ENCODE data around the gene CYP4F3.

DNA sequence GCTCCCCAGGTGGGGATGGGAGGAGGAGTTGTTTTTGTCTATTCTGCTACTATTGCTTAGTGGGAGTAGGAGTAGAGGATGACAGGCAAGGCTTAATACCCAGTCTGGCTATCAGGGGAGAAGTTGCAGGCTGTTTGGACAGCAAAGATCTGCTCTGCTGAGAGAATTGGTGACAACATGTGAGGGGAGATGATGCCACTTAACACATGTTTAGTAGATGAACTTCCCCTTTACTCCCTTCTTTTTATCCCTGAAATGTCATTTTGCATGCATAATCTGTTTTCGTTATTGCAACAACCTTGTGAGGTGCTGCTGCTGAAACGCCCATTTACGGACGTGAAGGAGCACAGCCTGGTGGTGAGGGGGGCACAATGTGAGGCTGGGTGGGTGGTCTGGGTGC, 29.2 kb downstream of the CYP4F3 start:
- TF ChIP-seq, protein P1, sequence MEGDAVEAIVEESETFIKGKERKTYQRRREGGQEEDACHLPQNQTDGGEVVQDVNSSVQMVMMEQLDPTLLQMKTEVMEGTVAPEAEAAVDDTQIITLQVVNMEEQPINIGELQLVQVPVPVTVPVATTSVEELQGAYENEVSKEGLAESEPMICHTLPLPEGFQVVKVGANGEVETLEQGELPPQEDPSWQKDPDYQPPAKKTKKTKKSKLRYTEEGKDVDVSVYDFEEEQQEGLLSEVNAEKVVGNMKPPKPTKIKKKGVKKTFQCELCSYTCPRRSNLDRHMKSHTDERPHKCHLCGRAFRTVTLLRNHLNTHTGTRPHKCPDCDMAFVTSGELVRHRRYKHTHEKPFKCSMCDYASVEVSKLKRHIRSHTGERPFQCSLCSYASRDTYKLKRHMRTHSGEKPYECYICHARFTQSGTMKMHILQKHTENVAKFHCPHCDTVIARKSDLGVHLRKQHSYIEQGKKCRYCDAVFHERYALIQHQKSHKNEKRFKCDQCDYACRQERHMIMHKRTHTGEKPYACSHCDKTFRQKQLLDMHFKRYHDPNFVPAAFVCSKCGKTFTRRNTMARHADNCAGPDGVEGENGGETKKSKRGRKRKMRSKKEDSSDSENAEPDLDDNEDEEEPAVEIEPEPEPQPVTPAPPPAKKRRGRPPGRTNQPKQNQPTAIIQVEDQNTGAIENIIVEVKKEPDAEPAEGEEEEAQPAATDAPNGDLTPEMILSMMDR (IDR thresholded peaks at IDR 0.05; ENCODE audit: low read length), result no peak
- no peak for TF ChIP-seq EZH2 (IDR thresholded peaks at IDR 0.05; ENCODE audit: borderline replicate concordance, low read length)
